HEK293 (cell line): Measurements from ENCODE around the gene CHRM2.

Source experiments
- CTCF ChIA-PET: fragments of 350-600 bp; formaldehyde crosslinking; extraction: SDS; loops from one replicate; lab custom pipeline; 2021; ENCODE audit warnings: antibody characterized with exemption; lab: Yijun Ruan, JAX
- POLR2A ChIA-PET: fragments of 300-600 bp; formaldehyde crosslinking; extraction: SDS; loops from one replicate; lab custom pipeline; 2020; ENCODE audit warnings: antibody characterized with exemption, inconsistent platforms; lab: Yijun Ruan, JAX
- H3K27ac ChIP-seq: fragments of 200-500 bp; sonication (Bioruptor generic); 2 replicates; pipeline ENCODE4 v1.5.1; 2014; ENCODE audit warnings: low read depth, low read length, control low read depth, inconsistent platforms; ENCODE audit errors: extremely low read depth
- H3K36me3 ChIP-seq, 2 experiments: fragments of 200-500 bp in 1 of 2; sonication (Bioruptor generic) in 1 of 2; 1 replicate in 1 of 2; 2 replicates in 1 of 2; pipeline ENCODE4 v1.5.1; 2014 to 2017; ENCODE audit warnings: inconsistent platforms in 2 of 2, low read length in 2 of 2; ENCODE audit not compliant: control insufficient read depth in 2 of 2, insufficient read depth in 1 of 2
- H3K4me1 ChIP-seq: fragments of 200-500 bp; sonication (Bioruptor generic); 2 replicates; pipeline ENCODE4 v1.5.1; 2014; ENCODE audit warnings: mild to moderate bottlenecking, low read length, inconsistent platforms; ENCODE audit not compliant: control insufficient read depth, insufficient read depth
- H3K4me3 ChIP-seq: 2 replicates; pipeline ENCODE4 v1.5.1; 2011; ENCODE audit warnings: low read depth, mild to moderate bottlenecking, control low read depth, low read length, moderate library complexity
- H3K9me3 ChIP-seq: fragments of 200-500 bp; sonication (Bioruptor generic); 2 replicates; pipeline ENCODE4 v1.5.1; 2014; ENCODE audit warnings: low read depth, low read length, inconsistent platforms; ENCODE audit not compliant: control insufficient read depth, insufficient read depth
- BCL11B ChIP-seq: fragments of 450-650 bp; formaldehyde crosslinking; IDR thresholded peaks from 2 replicates; pipeline ENCODE4 v1.5.1; 2016; ENCODE audit warnings: low read depth, missing biosample characterization, missing genetic modification characterization
- SCRT2 ChIP-seq: fragments of 450-650 bp; formaldehyde crosslinking; IDR thresholded peaks from 2 replicates; pipeline ENCODE4 v1.5.1; 2016; ENCODE audit warnings: missing biosample characterization, missing genetic modification characterization
- TCF7L2 ChIP-seq: IDR thresholded peaks from 2 replicates; pipeline ENCODE4 v1.6.1; 2011; ENCODE audit warnings: low read depth, mild to moderate bottlenecking, inconsistent platforms, low read length, moderate library complexity, borderline replicate concordance
- ZBTB7A ChIP-seq: fragments of 450-650 bp; formaldehyde crosslinking; IDR thresholded peaks from 2 replicates; pipeline ENCODE4 v1.5.1; 2016; ENCODE audit warnings: low read depth, missing biosample characterization, missing genetic modification characterization
- ZNF175 ChIP-seq: fragments of 450-650 bp; formaldehyde crosslinking; IDR thresholded peaks from 2 replicates; pipeline ENCODE4 v1.5.1; 2016; ENCODE audit warnings: missing biosample characterization, missing genetic modification characterization
- ZNF302 ChIP-seq: fragments of 450-650 bp; formaldehyde crosslinking; IDR thresholded peaks from 2 replicates; pipeline ENCODE4 v1.5.1; 2016; ENCODE audit warnings: missing biosample characterization, missing genetic modification characterization, low read depth
- ZNF529 ChIP-seq: fragments of 450-650 bp; formaldehyde crosslinking; IDR thresholded peaks from 2 replicates; pipeline ENCODE4 v1.5.1; 2017; ENCODE audit warnings: missing genetic modification characterization, missing biosample characterization; ENCODE audit not compliant: insufficient replicate concordance
- ZNF548 ChIP-seq: fragments of 450-650 bp; formaldehyde crosslinking; IDR thresholded peaks from 2 replicates; pipeline ENCODE4 v1.5.1; 2016; ENCODE audit warnings: missing biosample characterization, missing genetic modification characterization
- ZNF585B ChIP-seq: fragments of 450-650 bp; formaldehyde crosslinking; IDR thresholded peaks from 2 replicates; pipeline ENCODE4 v1.5.1; 2016; ENCODE audit warnings: missing biosample characterization, missing genetic modification characterization
- ZNF596 ChIP-seq: fragments of 450-650 bp; IDR thresholded peaks from 2 replicates; pipeline ENCODE4 v1.5.0; 2018; ENCODE audit warnings: missing biosample characterization, mild to moderate bottlenecking, missing genetic modification characterization, moderate library complexity
- ZNF664 ChIP-seq: fragments of 450-650 bp; formaldehyde crosslinking; IDR thresholded peaks from 2 replicates; pipeline ENCODE4 v1.5.1; 2016; ENCODE audit warnings: missing biosample characterization, missing genetic modification characterization
- ZNF777 ChIP-seq: fragments of 450-650 bp; formaldehyde crosslinking; IDR thresholded peaks from 2 replicates; pipeline ENCODE4 v1.5.1; 2017; ENCODE audit warnings: missing biosample characterization, missing genetic modification characterization, borderline replicate concordance
- ZNF792 ChIP-seq: fragments of 450-650 bp; formaldehyde crosslinking; IDR thresholded peaks from 2 replicates; pipeline ENCODE4 v1.5.1; 2016; ENCODE audit warnings: missing biosample characterization, missing genetic modification characterization
- TF ChIP-seq, protein P1 (sequence below): fragments of 450-650 bp; formaldehyde crosslinking; IDR thresholded peaks from 2 replicates; pipeline ENCODE4 v1.5.1; 2016; ENCODE audit warnings: missing biosample characterization, missing genetic modification characterization, borderline replicate concordance
- TF ChIP-seq, protein P2 (sequence below): fragments of 450-650 bp; formaldehyde crosslinking; conservative IDR thresholded peaks from 2 replicates; pipeline ENCODE4 v1.5.1; 2016; ENCODE audit warnings: low read depth, missing biosample characterization, missing genetic modification characterization
- TF ChIP-seq, protein P3 (sequence below): fragments of 450-650 bp; formaldehyde crosslinking; IDR thresholded peaks from 2 replicates; pipeline ENCODE4 v1.5.1; 2016; ENCODE audit warnings: missing biosample characterization, missing genetic modification characterization
- TF ChIP-seq, protein P4 (sequence below): fragments of 450-650 bp; formaldehyde crosslinking; IDR thresholded peaks from 2 replicates; pipeline ENCODE4 v1.5.1; 2016; ENCODE audit warnings: missing biosample characterization, missing genetic modification characterization
- TF ChIP-seq, protein P5 (sequence below): fragments of 450-650 bp; formaldehyde crosslinking; IDR thresholded peaks from 2 replicates; pipeline ENCODE4 v1.5.1; 2017; ENCODE audit warnings: missing biosample characterization, missing genetic modification characterization

CHRM2 gene

DNA sequence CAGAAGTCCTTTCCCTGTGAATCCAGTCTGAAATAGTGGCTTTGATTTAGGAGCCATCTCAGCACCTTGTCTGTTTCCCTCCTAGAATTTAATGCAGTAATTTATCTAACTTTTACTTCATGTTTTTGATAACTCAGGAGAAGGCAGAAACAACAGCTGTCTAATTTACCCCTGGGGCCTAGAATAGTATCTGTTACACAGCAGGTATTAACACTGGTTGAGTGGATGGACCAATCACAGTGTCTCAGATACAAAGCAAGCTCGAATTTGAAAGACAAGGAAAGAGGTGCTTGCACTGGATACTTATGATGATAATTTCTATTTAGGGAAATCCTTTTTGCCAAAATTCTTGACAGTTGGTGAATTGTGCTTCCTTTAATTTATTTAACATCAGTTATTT is 23.4 kb downstream of the CHRM2 start (continued):
- TF ChIP-seq, protein P1, sequence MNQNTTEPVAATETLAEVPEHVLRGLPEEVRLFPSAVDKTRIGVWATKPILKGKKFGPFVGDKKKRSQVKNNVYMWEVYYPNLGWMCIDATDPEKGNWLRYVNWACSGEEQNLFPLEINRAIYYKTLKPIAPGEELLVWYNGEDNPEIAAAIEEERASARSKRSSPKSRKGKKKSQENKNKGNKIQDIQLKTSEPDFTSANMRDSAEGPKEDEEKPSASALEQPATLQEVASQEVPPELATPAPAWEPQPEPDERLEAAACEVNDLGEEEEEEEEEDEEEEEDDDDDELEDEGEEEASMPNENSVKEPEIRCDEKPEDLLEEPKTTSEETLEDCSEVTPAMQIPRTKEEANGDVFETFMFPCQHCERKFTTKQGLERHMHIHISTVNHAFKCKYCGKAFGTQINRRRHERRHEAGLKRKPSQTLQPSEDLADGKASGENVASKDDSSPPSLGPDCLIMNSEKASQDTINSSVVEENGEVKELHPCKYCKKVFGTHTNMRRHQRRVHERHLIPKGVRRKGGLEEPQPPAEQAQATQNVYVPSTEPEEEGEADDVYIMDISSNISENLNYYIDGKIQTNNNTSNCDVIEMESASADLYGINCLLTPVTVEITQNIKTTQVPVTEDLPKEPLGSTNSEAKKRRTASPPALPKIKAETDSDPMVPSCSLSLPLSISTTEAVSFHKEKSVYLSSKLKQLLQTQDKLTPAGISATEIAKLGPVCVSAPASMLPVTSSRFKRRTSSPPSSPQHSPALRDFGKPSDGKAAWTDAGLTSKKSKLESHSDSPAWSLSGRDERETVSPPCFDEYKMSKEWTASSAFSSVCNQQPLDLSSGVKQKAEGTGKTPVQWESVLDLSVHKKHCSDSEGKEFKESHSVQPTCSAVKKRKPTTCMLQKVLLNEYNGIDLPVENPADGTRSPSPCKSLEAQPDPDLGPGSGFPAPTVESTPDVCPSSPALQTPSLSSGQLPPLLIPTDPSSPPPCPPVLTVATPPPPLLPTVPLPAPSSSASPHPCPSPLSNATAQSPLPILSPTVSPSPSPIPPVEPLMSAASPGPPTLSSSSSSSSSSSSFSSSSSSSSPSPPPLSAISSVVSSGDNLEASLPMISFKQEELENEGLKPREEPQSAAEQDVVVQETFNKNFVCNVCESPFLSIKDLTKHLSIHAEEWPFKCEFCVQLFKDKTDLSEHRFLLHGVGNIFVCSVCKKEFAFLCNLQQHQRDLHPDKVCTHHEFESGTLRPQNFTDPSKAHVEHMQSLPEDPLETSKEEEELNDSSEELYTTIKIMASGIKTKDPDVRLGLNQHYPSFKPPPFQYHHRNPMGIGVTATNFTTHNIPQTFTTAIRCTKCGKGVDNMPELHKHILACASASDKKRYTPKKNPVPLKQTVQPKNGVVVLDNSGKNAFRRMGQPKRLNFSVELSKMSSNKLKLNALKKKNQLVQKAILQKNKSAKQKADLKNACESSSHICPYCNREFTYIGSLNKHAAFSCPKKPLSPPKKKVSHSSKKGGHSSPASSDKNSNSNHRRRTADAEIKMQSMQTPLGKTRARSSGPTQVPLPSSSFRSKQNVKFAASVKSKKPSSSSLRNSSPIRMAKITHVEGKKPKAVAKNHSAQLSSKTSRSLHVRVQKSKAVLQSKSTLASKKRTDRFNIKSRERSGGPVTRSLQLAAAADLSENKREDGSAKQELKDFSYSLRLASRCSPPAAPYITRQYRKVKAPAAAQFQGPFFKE (tag by site-specific recombination) = no peak

DNA sequence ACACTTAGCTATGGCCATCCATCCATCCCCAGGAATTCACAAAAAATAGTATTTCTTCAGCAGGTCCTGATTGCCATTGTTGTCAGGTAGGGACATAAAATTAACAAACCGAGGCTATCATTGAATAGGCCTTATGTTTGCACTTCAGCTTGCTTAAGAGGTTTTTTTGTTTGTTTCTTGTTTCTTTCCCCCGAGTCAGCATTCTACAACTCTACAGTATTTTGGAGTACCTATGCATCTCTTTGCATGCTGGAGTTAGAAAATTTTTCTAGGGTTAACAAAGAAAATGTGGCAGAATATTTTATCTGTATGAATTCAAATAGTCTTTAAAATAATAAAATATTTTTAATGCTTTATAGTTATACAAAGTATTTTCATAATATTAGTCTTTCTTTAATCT is 26.3 kb downstream of the CHRM2 start:
- H3K36me3 ChIP-seq = no peaks in the 10 kb centered on the region
- POLR2A ChIA-PET = no interaction called here
- no peak overlapping the region for H3K4me3 ChIP-seq
- no peaks in the 10 kb centered on the region for H3K4me1 ChIP-seq
- H3K9me3 ChIP-seq = no peaks in the 10 kb centered on the region
- no peak for TF ChIP-seq BCL11B (tag by site-specific recombination)
- TF ChIP-seq, protein P2, sequence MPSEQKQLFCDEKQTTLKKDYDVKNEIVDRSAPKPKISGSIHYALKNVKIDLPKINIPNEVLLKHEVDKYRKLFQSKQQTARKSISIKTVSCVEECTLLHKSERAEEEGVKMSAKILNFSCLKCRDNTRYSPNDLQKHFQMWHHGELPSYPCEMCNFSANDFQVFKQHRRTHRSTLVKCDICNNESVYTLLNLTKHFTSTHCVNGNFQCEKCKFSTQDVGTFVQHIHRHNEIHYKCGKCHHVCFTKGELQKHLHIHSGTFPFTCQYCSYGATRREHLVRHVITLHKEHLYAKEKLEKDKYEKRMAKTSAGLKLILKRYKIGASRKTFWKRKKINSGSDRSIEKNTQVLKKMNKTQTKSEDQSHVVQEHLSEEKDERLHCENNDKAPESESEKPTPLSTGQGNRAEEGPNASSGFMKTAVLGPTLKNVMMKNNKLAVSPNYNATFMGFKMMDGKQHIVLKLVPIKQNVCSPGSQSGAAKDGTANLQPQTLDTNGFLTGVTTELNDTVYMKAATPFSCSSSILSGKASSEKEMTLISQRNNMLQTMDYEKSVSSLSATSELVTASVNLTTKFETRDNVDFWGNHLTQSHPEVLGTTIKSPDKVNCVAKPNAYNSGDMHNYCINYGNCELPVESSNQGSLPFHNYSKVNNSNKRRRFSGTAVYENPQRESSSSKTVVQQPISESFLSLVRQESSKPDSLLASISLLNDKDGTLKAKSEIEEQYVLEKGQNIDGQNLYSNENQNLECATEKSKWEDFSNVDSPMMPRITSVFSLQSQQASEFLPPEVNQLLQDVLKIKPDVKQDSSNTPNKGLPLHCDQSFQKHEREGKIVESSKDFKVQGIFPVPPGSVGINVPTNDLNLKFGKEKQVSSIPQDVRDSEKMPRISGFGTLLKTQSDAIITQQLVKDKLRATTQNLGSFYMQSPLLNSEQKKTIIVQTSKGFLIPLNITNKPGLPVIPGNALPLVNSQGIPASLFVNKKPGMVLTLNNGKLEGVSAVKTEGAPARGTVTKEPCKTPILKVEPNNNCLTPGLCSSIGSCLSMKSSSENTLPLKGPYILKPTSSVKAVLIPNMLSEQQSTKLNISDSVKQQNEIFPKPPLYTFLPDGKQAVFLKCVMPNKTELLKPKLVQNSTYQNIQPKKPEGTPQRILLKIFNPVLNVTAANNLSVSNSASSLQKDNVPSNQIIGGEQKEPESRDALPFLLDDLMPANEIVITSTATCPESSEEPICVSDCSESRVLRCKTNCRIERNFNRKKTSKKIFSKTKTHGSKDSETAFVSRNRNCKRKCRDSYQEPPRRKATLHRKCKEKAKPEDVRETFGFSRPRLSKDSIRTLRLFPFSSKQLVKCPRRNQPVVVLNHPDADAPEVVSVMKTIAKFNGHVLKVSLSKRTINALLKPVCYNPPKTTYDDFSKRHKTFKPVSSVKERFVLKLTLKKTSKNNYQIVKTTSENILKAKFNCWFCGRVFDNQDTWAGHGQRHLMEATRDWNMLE (tag by site-specific recombination) = no peak
- TF ChIP-seq ZNF175 = no peak
- no peak for TF ChIP-seq ZNF585B (tag by site-specific recombination)
- TF ChIP-seq SCRT2 (tag by site-specific recombination) = no peak
- TF ChIP-seq, protein P3, sequence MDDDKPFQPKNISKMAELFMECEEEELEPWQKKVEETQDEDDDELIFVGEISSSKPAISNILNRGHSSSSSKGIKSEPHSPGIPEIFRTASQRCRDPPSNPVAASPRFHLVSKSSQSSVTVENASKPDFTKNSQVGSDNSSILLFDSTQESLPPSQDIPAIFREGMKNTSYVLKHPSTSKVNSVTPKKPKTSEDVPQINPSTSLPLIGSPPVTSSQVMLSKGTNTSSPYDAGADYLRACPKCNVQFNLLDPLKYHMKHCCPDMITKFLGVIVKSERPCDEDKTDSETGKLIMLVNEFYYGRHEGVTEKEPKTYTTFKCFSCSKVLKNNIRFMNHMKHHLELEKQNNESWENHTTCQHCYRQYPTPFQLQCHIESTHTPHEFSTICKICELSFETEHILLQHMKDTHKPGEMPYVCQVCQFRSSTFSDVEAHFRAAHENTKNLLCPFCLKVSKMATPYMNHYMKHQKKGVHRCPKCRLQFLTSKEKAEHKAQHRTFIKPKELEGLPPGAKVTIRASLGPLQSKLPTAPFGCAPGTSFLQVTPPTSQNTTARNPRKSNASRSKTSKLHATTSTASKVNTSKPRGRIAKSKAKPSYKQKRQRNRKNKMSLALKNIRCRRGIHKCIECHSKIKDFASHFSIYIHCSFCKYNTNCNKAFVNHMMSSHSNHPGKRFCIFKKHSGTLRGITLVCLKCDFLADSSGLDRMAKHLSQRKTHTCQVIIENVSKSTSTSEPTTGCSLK = no peak
- TF ChIP-seq ZNF777 (tag by site-specific recombination) = no peak
- TF ChIP-seq, protein P4, sequence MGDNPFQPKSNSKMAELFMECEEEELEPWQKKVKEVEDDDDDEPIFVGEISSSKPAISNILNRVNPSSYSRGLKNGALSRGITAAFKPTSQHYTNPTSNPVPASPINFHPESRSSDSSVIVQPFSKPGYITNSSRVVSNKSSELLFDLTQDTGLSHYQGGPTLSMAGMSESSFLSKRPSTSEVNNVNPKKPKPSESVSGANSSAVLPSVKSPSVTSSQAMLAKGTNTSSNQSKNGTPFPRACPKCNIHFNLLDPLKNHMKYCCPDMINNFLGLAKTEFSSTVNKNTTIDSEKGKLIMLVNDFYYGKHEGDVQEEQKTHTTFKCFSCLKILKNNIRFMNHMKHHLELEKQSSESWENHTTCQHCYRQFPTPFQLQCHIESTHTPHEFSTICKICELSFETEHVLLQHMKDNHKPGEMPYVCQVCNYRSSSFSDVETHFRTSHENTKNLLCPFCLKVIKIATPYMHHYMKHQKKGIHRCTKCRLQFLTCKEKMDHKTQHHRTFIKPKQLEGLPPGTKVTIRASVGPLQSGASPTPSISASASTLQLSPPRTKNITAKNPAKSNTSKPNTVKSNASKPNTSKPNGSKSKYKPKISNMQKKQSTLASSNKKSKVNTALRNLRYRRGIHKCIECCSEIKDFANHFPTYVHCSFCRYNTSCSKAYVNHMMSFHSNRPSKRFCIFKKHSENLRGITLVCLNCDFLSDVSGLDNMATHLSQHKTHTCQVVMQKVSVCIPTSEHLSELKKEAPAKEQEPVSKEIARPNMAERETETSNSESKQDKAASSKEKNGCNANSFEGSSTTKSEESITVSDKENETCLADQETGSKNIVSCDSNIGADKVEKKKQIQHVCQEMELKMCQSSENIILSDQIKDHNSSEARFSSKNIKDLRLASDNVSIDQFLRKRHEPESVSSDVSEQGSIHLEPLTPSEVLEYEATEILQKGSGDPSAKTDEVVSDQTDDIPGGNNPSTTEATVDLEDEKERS = no peak
- no peak for TF ChIP-seq TCF7L2
- no peak for TF ChIP-seq ZNF792
- no peak for TF ChIP-seq ZNF302 (tag by site-specific recombination)
- no peak for TF ChIP-seq ZNF548
- TF ChIP-seq ZNF529 (tag by site-specific recombination) = no peak
- TF ChIP-seq, protein P5, sequence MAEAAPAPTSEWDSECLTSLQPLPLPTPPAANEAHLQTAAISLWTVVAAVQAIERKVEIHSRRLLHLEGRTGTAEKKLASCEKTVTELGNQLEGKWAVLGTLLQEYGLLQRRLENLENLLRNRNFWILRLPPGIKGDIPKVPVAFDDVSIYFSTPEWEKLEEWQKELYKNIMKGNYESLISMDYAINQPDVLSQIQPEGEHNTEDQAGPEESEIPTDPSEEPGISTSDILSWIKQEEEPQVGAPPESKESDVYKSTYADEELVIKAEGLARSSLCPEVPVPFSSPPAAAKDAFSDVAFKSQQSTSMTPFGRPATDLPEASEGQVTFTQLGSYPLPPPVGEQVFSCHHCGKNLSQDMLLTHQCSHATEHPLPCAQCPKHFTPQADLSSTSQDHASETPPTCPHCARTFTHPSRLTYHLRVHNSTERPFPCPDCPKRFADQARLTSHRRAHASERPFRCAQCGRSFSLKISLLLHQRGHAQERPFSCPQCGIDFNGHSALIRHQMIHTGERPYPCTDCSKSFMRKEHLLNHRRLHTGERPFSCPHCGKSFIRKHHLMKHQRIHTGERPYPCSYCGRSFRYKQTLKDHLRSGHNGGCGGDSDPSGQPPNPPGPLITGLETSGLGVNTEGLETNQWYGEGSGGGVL (tag by site-specific recombination) = no peak
- TF ChIP-seq ZNF664 (tag by site-specific recombination) = no peak
- TF ChIP-seq ZNF596 = no peak
- no peak for TF ChIP-seq ZBTB7A
- CTCF ChIA-PET = interaction anchor here (0.6 kb wide), 1 partner anchor 55 kb away, joined by 3 read pairs; no protein-coding TSS in a partner anchor
- no peak overlapping the region for H3K27ac ChIP-seq
